HG03469 (cell line): Measurements from ENCODE around the gene TMEM184B.

Experiments used
- ATAC-seq: cut with Tn5 transposase; IDR thresholded peaks from one replicate; pipeline ENCODE4 v1.9.1; 2021; ENCODE audit warnings: mild to moderate bottlenecking, moderate library complexity, moderate number of reproducible peaks; ENCODE audit not compliant: unreplicated experiment

TMEM184B gene

GRCh38 chr22:38272373-38273134 is at the start of gene TMEM184B:
TMEM184B (minus strand) TSS chr22:38273010; CDS start chr22:38247961, 25,049 bp downstream.
- ATAC-seq = no peak

GRCh38 chr22:38320605-38321402 is 48.0 kb upstream of the TMEM184B start:
- ATAC-seq = no peak

GRCh38 chr22:38318792-38319773 is 46.3 kb upstream of the TMEM184B start:
- no peak for ATAC-seq

- no peak for ATAC-seq
Measured at GRCh38 chr22:38317995-38318715, 45.3 kb upstream of the TMEM184B start.

- no peak for ATAC-seq
Measured at GRCh38 chr22:38317122-38317994, 44.5 kb upstream of the TMEM184B start, which contains the start of gene CSNK1E. CSNK1E (minus strand) TSS chr22:38317433; CDS start chr22:38314157, 3,276 bp downstream.

- ATAC-seq = no peak
Measured at GRCh38 chr22:38316364-38317121, 43.7 kb upstream of the TMEM184B start.

GRCh38 chr22:38315823-38316363 is 43.1 kb upstream of the TMEM184B start:
- no peak for ATAC-seq

- no peak for ATAC-seq
Measured at GRCh38 chr22:38314933-38315822, 42.4 kb upstream of the TMEM184B start.

- no peak for ATAC-seq
Measured at GRCh38 chr22:38314051-38314932, 41.5 kb upstream of the TMEM184B start.

- ATAC-seq = no peak
Measured at GRCh38 chr22:38313384-38313955, 40.7 kb upstream of the TMEM184B start.

GRCh38 chr22:38312261-38312800 is 39.5 kb upstream of the TMEM184B start:
- ATAC-seq = no peak

GRCh38 chr22:38311323-38311620 is 38.5 kb upstream of the TMEM184B start:
- no peak for ATAC-seq

GRCh38 chr22:38310518-38311322 is 37.9 kb upstream of the TMEM184B start:
- no peak for ATAC-seq

GRCh38 chr22:38309614-38310517 is 37.1 kb upstream of the TMEM184B start:
- no peak for ATAC-seq
